ENCODE measurements around the gene MAST2. TPM values are rescaled to one million over a fixed set of nuclear protein-coding genes. Genes with fewer than 3 reads are reported as not detected.
"Not testable (repeated sequence)": the region's sequence is repeated elsewhere in the genome, so short reads cannot be mapped to it uniquely, and the experiment has no call there.

The MAST2 gene
- total RNA-seq, 4 donors from 2014 or later: 31.1 to 76.9 (median 73.4) TPM

DNA sequence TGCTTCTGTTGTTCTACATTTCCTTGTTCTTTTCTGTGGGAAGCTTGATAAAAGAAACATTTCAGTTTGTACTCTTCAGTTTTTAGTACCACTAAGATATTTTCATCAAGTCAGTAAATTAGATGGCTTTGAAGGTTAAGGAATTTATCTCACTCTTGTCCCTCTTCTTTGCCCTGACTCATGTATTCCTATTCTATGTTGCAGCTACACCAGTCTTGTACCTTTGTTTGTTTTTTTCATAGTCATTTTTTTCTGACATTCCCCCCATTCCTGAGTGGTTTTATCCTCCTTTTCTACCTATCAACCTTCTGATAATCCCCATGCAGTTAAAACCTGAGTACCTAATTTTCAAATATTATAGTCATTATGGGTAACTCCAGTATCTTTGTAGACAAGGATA is 65.4 kb downstream of the MAST2 start:
- H3K36me3 ChIP-seq: no peaks in the 10 kb centered on the region
- no peak for TF ChIP-seq POLR2A (IDR thresholded peaks at IDR 0.05)
- TF ChIP-seq, protein P1, sequence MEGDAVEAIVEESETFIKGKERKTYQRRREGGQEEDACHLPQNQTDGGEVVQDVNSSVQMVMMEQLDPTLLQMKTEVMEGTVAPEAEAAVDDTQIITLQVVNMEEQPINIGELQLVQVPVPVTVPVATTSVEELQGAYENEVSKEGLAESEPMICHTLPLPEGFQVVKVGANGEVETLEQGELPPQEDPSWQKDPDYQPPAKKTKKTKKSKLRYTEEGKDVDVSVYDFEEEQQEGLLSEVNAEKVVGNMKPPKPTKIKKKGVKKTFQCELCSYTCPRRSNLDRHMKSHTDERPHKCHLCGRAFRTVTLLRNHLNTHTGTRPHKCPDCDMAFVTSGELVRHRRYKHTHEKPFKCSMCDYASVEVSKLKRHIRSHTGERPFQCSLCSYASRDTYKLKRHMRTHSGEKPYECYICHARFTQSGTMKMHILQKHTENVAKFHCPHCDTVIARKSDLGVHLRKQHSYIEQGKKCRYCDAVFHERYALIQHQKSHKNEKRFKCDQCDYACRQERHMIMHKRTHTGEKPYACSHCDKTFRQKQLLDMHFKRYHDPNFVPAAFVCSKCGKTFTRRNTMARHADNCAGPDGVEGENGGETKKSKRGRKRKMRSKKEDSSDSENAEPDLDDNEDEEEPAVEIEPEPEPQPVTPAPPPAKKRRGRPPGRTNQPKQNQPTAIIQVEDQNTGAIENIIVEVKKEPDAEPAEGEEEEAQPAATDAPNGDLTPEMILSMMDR (IDR thresholded peaks at IDR 0.05): no peak
- TF ChIP-seq POLR2AphosphoS5 (IDR thresholded peaks at IDR 0.05): no peak
- no peak for TF ChIP-seq EP300 (IDR thresholded peaks at IDR 0.05)
- H3K27ac ChIP-seq: no peak overlapping the region
- H3K9me3 ChIP-seq: no peaks in the 10 kb centered on the region
- peaks cover 0 to 19% (median 3%) of the 10 kb centered on the region in 3 donors for H3K4me1 ChIP-seq
- ATAC-seq: no peak
- no peaks in the 10 kb centered on the region for H3K27me3 ChIP-seq
- no peak overlapping the region for H3K4me3 ChIP-seq

DNA sequence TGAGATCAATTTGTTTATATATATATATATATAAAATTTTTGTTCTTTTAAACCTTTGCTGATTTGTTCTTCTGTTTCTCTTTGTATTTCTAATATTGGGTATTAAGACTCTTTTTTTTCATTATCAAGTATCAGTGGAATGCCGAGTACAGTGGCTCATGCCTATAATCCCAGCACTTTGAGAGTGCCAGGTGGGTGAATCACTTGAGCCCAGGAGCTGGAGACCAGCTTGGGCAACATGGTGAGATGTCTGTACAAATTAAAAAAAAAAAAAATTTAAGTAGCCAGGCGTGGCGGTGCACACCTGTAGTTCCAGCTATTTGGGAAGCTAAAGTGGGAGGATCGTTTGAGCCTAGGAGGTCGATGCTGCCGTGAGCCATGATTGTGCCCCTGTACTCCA is 67.1 kb downstream of the MAST2 start:
- Histone ChIP-seq H3K27me3 (no peaks in the 10 kb centered on the region), H3K9me3 (no peaks in the 10 kb centered on the region), H3K4me1 (peaks cover 0 to 8% (median 0%) of the 10 kb centered on the region in 3 donors), H3K27ac (no peak overlapping the region), H3K36me3 (no peaks in the 10 kb centered on the region), H3K4me3 (no peak overlapping the region)
- WGBS, 2 donors (ENCODE audit: low coverage in 1 of 2): 95 to 100% methylated on average over 5 to 6 of the region's 6 CpGs
- no peak for ATAC-seq
- TF ChIP-seq POLR2A (IDR thresholded peaks at IDR 0.05): no peak
- TF ChIP-seq, protein P1 (IDR thresholded peaks at IDR 0.05): no peak

DNA sequence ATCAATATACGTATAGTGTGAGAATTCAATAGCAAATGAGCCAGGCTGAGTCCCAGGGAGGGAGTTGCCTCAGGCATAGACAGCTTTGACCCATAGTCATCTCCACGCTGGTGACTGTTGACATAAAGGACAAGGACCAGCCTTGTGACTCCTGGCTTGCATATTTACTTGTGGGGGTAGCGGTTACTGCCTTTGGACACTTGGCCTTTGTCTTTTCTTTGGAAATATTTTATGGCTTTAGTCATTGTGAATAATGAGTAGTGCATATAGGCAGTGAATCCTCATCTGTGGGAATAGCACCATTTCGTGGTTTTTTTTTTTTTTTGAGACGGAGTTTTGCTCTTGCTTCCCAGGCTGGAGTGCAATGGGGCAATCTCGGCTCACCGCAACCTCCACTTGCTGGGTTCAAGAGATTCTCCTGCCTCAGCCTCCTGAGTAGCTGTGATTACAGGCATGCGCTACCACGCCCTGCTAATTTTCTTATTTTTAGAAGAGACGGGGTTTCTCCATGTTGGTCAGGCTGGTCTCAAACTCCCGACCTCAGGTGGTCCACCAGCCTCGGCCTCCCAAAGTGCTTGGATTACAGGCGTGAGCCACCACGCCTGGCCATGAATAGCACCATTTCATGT is 68.9 kb downstream of the MAST2 start:
- not testable (repeated sequence) for ATAC-seq, H3K27me3 ChIP-seq, H3K9me3 ChIP-seq, H3K36me3 ChIP-seq, H3K27ac ChIP-seq, H3K4me3 ChIP-seq, H3K4me1 ChIP-seq
- 90 to 100% methylated on average over 2 to 14 of the region's 14 CpGs for WGBS, 2 donors (ENCODE audit: low coverage in 1 of 2)

DNA sequence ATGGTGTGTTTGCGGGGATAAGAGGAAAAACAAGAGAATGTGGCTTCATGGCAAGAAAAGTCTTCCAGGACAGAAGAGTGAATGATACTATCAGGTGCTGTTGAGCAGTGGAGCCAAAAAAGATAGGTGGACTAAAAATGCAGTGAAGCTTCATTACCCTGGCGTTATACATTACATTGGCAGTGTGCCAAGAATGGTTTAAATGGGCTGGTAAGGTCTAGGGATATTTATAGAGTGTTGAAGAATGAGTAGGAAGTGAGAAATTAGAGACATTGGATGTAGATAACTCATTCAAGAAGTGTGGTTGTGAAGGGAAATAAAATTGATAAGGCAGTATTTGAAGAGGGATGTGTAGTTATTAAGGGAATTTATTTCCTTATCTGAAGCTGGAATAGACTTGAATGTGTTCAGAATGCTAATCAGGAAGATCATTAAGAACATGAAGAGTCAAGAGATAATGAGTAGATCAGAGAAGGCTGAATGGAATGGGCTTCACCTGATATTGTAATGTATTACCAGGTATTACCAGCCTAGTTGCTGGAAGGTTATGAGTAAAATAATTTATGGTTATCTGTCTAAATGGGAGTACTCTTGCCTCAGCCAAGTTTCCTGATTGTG is 72.7 kb downstream of the MAST2 start:
- ATAC-seq: no peak
- TF ChIP-seq, protein P1 (IDR thresholded peaks at IDR 0.05): no peak
- TF ChIP-seq EP300 (IDR thresholded peaks at IDR 0.05) (no peak), POLR2A (IDR thresholded peaks at IDR 0.05) (no peak), POLR2AphosphoS5 (IDR thresholded peaks at IDR 0.05) (no peak)
- H3K4me3 ChIP-seq: no peak overlapping the region
- no peaks in the 10 kb centered on the region for H3K4me1 ChIP-seq
- no peak overlapping the region for H3K27ac ChIP-seq
- H3K36me3 ChIP-seq: no peaks in the 10 kb centered on the region
- H3K27me3 ChIP-seq: no peaks in the 10 kb centered on the region
- 33 to 58% methylated on average over 1 to 2 of the region's 2 CpGs for WGBS, 2 donors (ENCODE audit: low coverage in 1 of 2)
- no peaks in the 10 kb centered on the region for H3K9me3 ChIP-seq

DNA sequence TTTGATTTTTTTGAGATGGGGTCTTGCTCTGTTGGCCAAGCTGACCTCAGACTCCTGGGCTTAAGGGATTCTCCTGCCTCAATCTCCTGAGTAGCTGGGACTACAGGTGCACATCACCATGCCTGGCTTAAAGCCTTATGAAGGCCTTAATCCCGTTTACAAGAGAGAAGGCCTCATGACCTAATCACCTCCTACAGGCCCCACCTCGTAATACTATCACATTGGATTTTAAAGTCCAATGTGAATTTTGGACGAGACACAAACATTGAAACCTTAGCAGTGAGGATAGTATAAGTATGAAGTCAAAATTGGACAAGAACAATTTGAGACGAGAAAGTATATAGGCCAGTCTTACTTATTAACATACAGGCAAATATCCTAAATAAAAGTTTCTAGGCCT is 73.9 kb downstream of the MAST2 start:
- H3K27ac ChIP-seq: no peak overlapping the region
- no peaks in the 10 kb centered on the region for H3K4me1 ChIP-seq
- H3K9me3 ChIP-seq: no peaks in the 10 kb centered on the region
- TF ChIP-seq POLR2A (IDR thresholded peaks at IDR 0.05) (no peak), POLR2AphosphoS5 (IDR thresholded peaks at IDR 0.05) (no peak), EP300 (IDR thresholded peaks at IDR 0.05) (no peak)
- TF ChIP-seq, protein P1 (IDR thresholded peaks at IDR 0.05): no peak
- no peak for ATAC-seq
- H3K27me3 ChIP-seq: no peaks in the 10 kb centered on the region
- no peak overlapping the region for H3K4me3 ChIP-seq
- H3K36me3 ChIP-seq: no peaks in the 10 kb centered on the region
- WGBS, 2 donors (ENCODE audit: low coverage in 1 of 2): 86 to 93% methylated on average over 3 to 4 of the region's 4 CpGs
